ENCODE results near the gene SKAP1. TPM values are rescaled to one million over a fixed set of nuclear protein-coding genes. Genes with fewer than 3 reads are reported as not detected.
A peak's percentile ranks its signal among the peaks of the same experiment; 100 is the strongest.

Gene SKAP1
- total RNA-seq, 1 donor from 2014 or later: not detected

DNA sequence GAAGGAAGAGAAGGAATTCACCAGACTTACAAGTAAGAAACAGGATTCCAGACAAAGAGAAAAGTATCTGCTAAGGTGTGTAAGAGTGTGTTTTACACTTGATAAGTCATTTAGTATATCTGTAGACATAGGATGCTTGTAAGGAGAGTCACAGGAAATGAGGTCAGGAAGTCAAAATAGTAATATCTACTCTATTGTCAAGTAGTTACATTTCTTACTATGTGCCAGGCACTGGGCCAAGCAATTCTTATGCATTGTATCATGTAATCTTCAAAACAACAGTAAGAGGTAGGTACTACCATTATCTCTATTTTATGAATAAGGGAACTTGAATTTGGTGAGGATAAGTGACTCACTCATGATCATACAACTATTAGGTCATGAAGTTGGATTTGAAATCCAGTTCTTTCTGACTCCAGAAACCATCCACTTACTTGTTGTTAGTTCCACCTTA, 193.3 kb downstream of the SKAP1 start:
- no peaks in the 10 kb centered on the region for H3K9me3 Mint-ChIP-seq (ENCODE audit: unreplicated experiment)
- FAIRE-seq (peak; percentile 76), DNase-seq (ENCODE audit: low read depth) (peak; percentile 93)
- Histone ChIP-seq H3K4me1 (ENCODE audit: insufficient read depth, low read length) (peaks cover 38% of the 10 kb centered on the region), H3K36me3 (ENCODE audit: insufficient read depth, low read length) (no peaks in the 10 kb centered on the region), H3K4me3 (ENCODE audit: insufficient read depth, low read depth, low read length) (no peak overlapping the region), H3K27me3 (ENCODE audit: insufficient read depth, low read length) (no peaks in the 10 kb centered on the region), H3K4me2 (ENCODE audit: low read length) (peak overlapping the region; percentile 30), H3K9ac (ENCODE audit: low read length) (no peak overlapping the region), H3K9me3 (ENCODE audit: insufficient read depth, low read depth, low read length) (no peaks in the 10 kb centered on the region), H3K27ac (ENCODE audit: low read depth, low read length) (peak overlapping the region; percentile 29), H3K79me2 (ENCODE audit: insufficient read depth, low read length) (no peaks in the 10 kb centered on the region), H2AFZ (ENCODE audit: low read depth, low read length) (no peak overlapping the region), H4K20me1 (ENCODE audit: insufficient read depth, low read length) (no peaks in the 10 kb centered on the region)
- no peak overlapping the region for H3K27ac Mint-ChIP-seq (ENCODE audit: unreplicated experiment)
- TF ChIP-seq, protein P1, sequence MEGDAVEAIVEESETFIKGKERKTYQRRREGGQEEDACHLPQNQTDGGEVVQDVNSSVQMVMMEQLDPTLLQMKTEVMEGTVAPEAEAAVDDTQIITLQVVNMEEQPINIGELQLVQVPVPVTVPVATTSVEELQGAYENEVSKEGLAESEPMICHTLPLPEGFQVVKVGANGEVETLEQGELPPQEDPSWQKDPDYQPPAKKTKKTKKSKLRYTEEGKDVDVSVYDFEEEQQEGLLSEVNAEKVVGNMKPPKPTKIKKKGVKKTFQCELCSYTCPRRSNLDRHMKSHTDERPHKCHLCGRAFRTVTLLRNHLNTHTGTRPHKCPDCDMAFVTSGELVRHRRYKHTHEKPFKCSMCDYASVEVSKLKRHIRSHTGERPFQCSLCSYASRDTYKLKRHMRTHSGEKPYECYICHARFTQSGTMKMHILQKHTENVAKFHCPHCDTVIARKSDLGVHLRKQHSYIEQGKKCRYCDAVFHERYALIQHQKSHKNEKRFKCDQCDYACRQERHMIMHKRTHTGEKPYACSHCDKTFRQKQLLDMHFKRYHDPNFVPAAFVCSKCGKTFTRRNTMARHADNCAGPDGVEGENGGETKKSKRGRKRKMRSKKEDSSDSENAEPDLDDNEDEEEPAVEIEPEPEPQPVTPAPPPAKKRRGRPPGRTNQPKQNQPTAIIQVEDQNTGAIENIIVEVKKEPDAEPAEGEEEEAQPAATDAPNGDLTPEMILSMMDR (IDR thresholded peaks at IDR 0.05; ENCODE audit: insufficient read depth, low read depth, low read length): no peak
- no peak for TF ChIP-seq EZH2 (IDR thresholded peaks at IDR 0.05; ENCODE audit: insufficient read depth, low read length)
- peaks cover 7% of the 10 kb centered on the region for H3K27me3 Mint-ChIP-seq (ENCODE audit: low read depth, unreplicated experiment)
- no peak overlapping the region for H3K4me3 Mint-ChIP-seq (ENCODE audit: unreplicated experiment)
- no peaks in the 10 kb centered on the region for H3K36me3 Mint-ChIP-seq (ENCODE audit: low read depth, unreplicated experiment)
- H3K4me1 Mint-ChIP-seq (ENCODE audit: low read depth, unreplicated experiment): peaks cover 21% of the 10 kb centered on the region

DNA sequence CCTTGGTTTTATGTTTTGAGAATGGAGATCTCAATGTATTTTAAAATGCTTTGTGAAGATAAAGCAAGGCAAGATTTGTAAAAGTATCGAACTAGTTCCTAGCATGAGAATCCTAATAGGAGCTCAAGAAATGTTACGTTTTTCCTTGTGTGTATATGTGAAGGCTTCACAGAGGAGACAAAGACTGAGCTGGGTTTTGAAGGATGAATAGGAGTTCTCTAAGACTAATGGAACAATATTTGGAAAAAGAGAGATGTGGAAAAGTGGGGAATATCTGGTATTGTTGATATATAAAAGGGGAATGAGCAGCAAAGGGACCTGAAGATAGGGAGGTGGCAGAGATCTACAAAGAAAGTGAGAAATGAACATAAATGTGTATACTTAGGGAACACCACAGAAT, 195.1 kb downstream of the SKAP1 start:
- Mint-ChIP-seq H3K27ac (ENCODE audit: unreplicated experiment) (no peak overlapping the region), H3K9me3 (ENCODE audit: unreplicated experiment) (no peaks in the 10 kb centered on the region), H3K4me1 (ENCODE audit: low read depth, unreplicated experiment) (peaks cover 7% of the 10 kb centered on the region), H3K4me3 (ENCODE audit: unreplicated experiment) (no peak overlapping the region), H3K27me3 (ENCODE audit: low read depth, unreplicated experiment) (peaks cover 18% of the 10 kb centered on the region), H3K36me3 (ENCODE audit: low read depth, unreplicated experiment) (no peaks in the 10 kb centered on the region)
- Histone ChIP-seq H2AFZ (ENCODE audit: low read depth, low read length) (no peak overlapping the region), H3K4me1 (ENCODE audit: insufficient read depth, low read length) (peaks cover 20% of the 10 kb centered on the region), H3K36me3 (ENCODE audit: insufficient read depth, low read length) (no peaks in the 10 kb centered on the region), H3K27me3 (ENCODE audit: insufficient read depth, low read length) (no peaks in the 10 kb centered on the region), H3K9ac (ENCODE audit: low read length) (no peak overlapping the region), H3K27ac (ENCODE audit: low read depth, low read length) (no peak overlapping the region), H3K4me2 (ENCODE audit: low read length) (no peak overlapping the region), H3K9me3 (ENCODE audit: insufficient read depth, low read depth, low read length) (no peaks in the 10 kb centered on the region), H3K4me3 (ENCODE audit: insufficient read depth, low read depth, low read length) (no peak overlapping the region), H3K79me2 (ENCODE audit: insufficient read depth, low read length) (no peaks in the 10 kb centered on the region), H4K20me1 (ENCODE audit: insufficient read depth, low read length) (no peaks in the 10 kb centered on the region)
- FAIRE-seq: no peak
- no peak for DNase-seq (ENCODE audit: low read depth)
- TF ChIP-seq EZH2 (IDR thresholded peaks at IDR 0.05; ENCODE audit: insufficient read depth, low read length): no peak
- TF ChIP-seq, protein P1 (IDR thresholded peaks at IDR 0.05; ENCODE audit: insufficient read depth, low read depth, low read length): no peak
